SK-N-MC (cell line): Measurements from ENCODE around the gene TAS2R60.

ENCODE experiments used
- EZH2 ChIP-seq: fragments of 200-600 bp; sonication (generic); IDR thresholded peaks from one replicate; pipeline ENCODE4 v1.6.1; 2017; ENCODE audit warnings: antibody characterized with exemption
- FOXP2 ChIP-seq: optimal IDR thresholded peaks from 2 replicates; pipeline ENCODE3; 2011; ENCODE audit warnings: mild to moderate bottlenecking, moderate library complexity; ENCODE audit not compliant: insufficient read depth; ENCODE audit errors: extremely low read length, control extremely low read depth
- POLR2AphosphoS5 ChIP-seq: IDR thresholded peaks from 2 replicates; pipeline ENCODE4 v1.6.1; 2012; ENCODE audit warnings: mild to moderate bottlenecking, low read depth, low read length, borderline replicate concordance

GRCh38 chr7:143429770-143430698 lies 13.2 kb upstream of the TAS2R60 start:
- no peak for TF ChIP-seq EZH2
- TF ChIP-seq POLR2AphosphoS5: no peak
- no peak for TF ChIP-seq FOXP2
